Neutrophil (primary cell): ENCODE data around the gene TPO.

Source experiments
- H3K27ac ChIP-seq: fragments of 200-600 bp; sonication (generic); 2 replicates; pipeline ENCODE4 v1.5.1; 2016; ENCODE audit warnings: mild to moderate bottlenecking, moderate library complexity
- H3K27me3 ChIP-seq: fragments of 200-600 bp; sonication (generic); 2 replicates; pipeline ENCODE4 v1.6.0; 2016; ENCODE audit warnings: mild to moderate bottlenecking
- H3K36me3 ChIP-seq: fragments of 200-600 bp; sonication (generic); 2 replicates; pipeline ENCODE4 v1.5.1; 2017
- H3K4me1 ChIP-seq, 2 experiments: fragments of 200-600 bp in 1 of 2; sonication (generic) in 1 of 2; 1 replicate in 1 of 2; 2 replicates in 1 of 2; pipeline versions ENCODE4 v1.5.1 to v1.6.1; 2013 to 2016; ENCODE audit warnings: low read depth in 1 of 2, low read length in 1 of 2, mild to moderate bottlenecking in 1 of 2, moderate library complexity in 1 of 2; ENCODE audit not compliant: control insufficient read depth in 1 of 2, insufficient read depth in 1 of 2
- H3K4me3 ChIP-seq, 2 experiments: fragments of 200-600 bp in 1 of 2; sonication (generic) in 1 of 2; 1 replicate in 1 of 2; 2 replicates in 1 of 2; pipeline ENCODE4 v1.5.1; 2013 to 2016; ENCODE audit warnings: low read depth in 1 of 2, low read length in 1 of 2, mild to moderate bottlenecking in 1 of 2, moderate library complexity in 1 of 2
- H3K9me3 ChIP-seq: fragments of 200-600 bp; sonication (generic); 2 replicates; pipeline ENCODE4 v1.5.1; 2016
- CTCF ChIP-seq: fragments of 200-600 bp; sonication (generic); IDR thresholded peaks from 2 replicates; pipeline ENCODE4 v1.5.1; 2016; ENCODE audit warnings: antibody characterized with exemption

TPO gene

DNA sequence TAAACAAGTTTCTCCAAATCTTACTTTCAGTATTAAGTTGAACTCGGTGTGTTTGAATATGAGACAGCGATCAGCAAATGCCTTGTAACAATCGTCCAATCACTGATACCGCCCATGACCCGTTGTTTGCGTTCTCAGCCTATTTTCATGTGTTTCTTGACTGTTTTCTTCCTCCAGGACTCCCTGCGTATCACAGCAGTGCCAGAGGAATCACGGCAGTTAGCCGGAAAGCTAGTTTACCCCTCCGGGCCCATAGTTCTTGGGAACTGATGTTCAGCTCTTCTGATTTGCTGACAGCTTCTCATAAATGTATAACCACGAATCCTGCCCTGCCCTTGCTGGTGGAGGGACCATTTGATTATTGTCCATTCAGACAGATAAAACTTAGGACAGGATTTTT lies 42.2 kb upstream of the TPO start:
- Histone ChIP-seq H3K9me3 (no peaks in the 10 kb centered on the region), H3K4me3 (no peak overlapping the region), H3K36me3 (no peaks in the 10 kb centered on the region), H3K27me3 (peaks cover 16% of the 10 kb centered on the region), H3K27ac (no peak overlapping the region), H3K4me1 (no peaks in the 10 kb centered on the region)
- no peak for TF ChIP-seq CTCF

DNA sequence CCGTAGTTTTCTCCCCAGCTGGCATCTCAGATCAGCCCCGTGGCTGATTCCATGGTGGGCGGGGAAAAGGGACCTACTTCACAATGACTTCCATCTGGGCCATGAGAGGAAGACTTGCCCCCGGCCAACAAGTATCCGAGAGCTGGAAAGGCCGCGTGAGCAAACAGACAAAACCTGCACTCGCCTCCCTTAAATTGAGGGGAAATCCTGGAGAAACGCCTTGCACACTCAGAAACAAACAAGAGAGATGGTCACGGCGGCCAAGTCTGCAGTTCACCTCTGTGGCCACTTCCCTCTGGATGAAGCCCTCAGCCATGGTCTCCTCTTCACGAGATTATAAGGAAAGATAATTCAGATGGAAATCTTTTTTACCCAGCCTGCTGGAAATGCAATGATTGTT lies 39.4 kb upstream of the TPO start:
- H3K27me3 ChIP-seq, result no peaks in the 10 kb centered on the region
- no peaks in the 10 kb centered on the region for H3K9me3 ChIP-seq
- TF ChIP-seq CTCF, result no peak
- H3K4me1 ChIP-seq, result no peaks in the 10 kb centered on the region
- H3K4me3 ChIP-seq, result no peak overlapping the region
- no peaks in the 10 kb centered on the region for H3K36me3 ChIP-seq
- H3K27ac ChIP-seq, result no peak overlapping the region

- no peaks in the 10 kb centered on the region for H3K36me3 ChIP-seq
- no peaks in the 10 kb centered on the region for H3K27me3 ChIP-seq
- H3K9me3 ChIP-seq, result no peaks in the 10 kb centered on the region
- H3K4me3 ChIP-seq, result no peak overlapping the region
- H3K4me1 ChIP-seq, result no peaks in the 10 kb centered on the region
- no peak for TF ChIP-seq CTCF
- no peak overlapping the region for H3K27ac ChIP-seq
Measured at GRCh38 chr2:1374287-1374686, 39.0 kb upstream of the TPO start.

DNA sequence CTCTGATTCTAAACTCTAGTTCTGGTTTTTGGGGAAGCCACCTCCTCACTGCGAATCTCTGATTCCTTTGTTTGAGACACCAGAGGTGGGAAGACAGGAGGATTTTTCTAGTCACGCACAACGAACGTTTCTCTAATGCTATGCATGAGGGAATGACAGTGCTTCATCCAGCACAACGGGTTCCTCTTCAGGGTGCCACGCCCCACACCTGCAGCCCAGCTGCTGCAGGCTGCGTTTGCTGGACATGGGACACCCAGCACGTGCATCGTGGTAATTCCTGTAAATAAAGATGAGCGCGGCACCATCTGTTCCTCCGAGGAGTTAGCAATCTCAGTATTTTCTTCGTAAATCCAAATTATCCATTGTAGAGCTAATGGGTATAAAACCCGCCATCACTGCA lies 37.5 kb upstream of the TPO start:
- H3K9me3 ChIP-seq, result no peaks in the 10 kb centered on the region
- TF ChIP-seq CTCF, result no peak
- H3K4me1 ChIP-seq, result no peaks in the 10 kb centered on the region
- no peaks in the 10 kb centered on the region for H3K36me3 ChIP-seq
- H3K27me3 ChIP-seq, result no peaks in the 10 kb centered on the region
- H3K27ac ChIP-seq, result no peak overlapping the region
- H3K4me3 ChIP-seq, result no peak overlapping the region

DNA sequence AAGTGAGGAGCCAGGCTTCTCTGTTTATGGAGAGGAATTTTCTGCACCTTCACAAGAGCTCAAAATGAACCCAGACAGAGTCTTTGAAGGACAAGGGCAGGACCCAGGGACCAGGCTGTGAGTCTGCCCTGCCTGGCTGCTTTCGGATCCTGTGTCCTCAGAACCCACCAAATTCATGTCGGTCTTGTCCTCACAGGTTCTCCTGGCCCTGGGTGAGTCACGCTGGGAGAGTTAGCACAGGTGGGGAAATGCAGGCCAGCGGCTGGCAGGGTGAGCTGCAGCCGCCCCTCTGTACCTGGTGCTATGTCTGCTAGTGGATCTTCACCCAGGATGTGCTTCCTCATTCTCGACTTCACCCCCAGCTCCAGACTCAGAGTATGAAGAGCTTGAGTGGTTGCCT lies 35.8 kb upstream of the TPO start:
- no peak overlapping the region for H3K4me3 ChIP-seq
- H3K36me3 ChIP-seq, result no peaks in the 10 kb centered on the region
- no peaks in the 10 kb centered on the region for H3K27me3 ChIP-seq
- no peak for TF ChIP-seq CTCF
- H3K4me1 ChIP-seq, result no peaks in the 10 kb centered on the region
- no peaks in the 10 kb centered on the region for H3K9me3 ChIP-seq
- no peak overlapping the region for H3K27ac ChIP-seq
